H9 (cell line): ENCODE data around the gene ABCB11. TPM values are rescaled to one million over a fixed set of nuclear protein-coding genes. Genes with fewer than 3 reads are reported as not detected.

Source experiments
- DNase-seq: peaks from one replicate; pipeline ENCODE4 v3.0.0-alpha.2; 2017
- H2AFZ ChIP-seq: one replicate; pipeline ENCODE4 v1.6.1; 2013; ENCODE audit warnings: mild to moderate bottlenecking, low read length, control low read depth, moderate library complexity
- H2AK5ac ChIP-seq: 2 replicates; pipeline ENCODE4 v1.6.1; 2013; ENCODE audit warnings: low read length, control low read depth, mixed read lengths; ENCODE audit not compliant: insufficient read length
- H2BK120ac ChIP-seq: one replicate; pipeline ENCODE4 v1.6.1; 2013; ENCODE audit warnings: low read depth, mild to moderate bottlenecking, low read length, control low read depth, inconsistent platforms; ENCODE audit not compliant: poor library complexity, severe bottlenecking
- H2BK12ac ChIP-seq: 2 replicates; pipeline ENCODE4 v1.6.1; 2013; ENCODE audit warnings: low read length, control low read depth, mixed read lengths, low read depth; ENCODE audit not compliant: insufficient read length
- H2BK15ac ChIP-seq: 2 replicates; pipeline ENCODE4 v1.6.1; 2013; ENCODE audit warnings: low read depth, low read length, control low read depth
- H2BK20ac ChIP-seq: one replicate; pipeline ENCODE4 v1.6.1; 2013; ENCODE audit warnings: low read depth, mild to moderate bottlenecking, low read length, control low read depth, inconsistent platforms; ENCODE audit not compliant: poor library complexity, severe bottlenecking
- H2BK5ac ChIP-seq: 2 replicates; pipeline ENCODE4 v1.6.1; 2013; ENCODE audit warnings: low read length, control low read depth, mixed read lengths; ENCODE audit not compliant: insufficient read length
- H3K14ac ChIP-seq: 2 replicates; pipeline ENCODE4 v1.6.1; 2013; ENCODE audit warnings: low read length, control low read depth; ENCODE audit not compliant: insufficient read depth
- H3K18ac ChIP-seq: 2 replicates; pipeline ENCODE4 v1.6.1; 2013; ENCODE audit warnings: low read depth, mild to moderate bottlenecking, mixed read lengths, low read length, control low read depth; ENCODE audit not compliant: insufficient read length
- H3K23ac ChIP-seq: 2 replicates; pipeline ENCODE4 v1.6.1; 2013; ENCODE audit warnings: low read length, control low read depth, mixed read lengths, low read depth; ENCODE audit not compliant: insufficient read length
- H3K23me2 ChIP-seq: 2 replicates; pipeline ENCODE4 v1.6.1; 2013; ENCODE audit warnings: low read depth, mild to moderate bottlenecking, mixed read lengths, low read length, control low read depth; ENCODE audit not compliant: insufficient read length, poor library complexity, severe bottlenecking
- H3K27ac ChIP-seq: 2 replicates; pipeline ENCODE4 v1.5.1; 2013; ENCODE audit warnings: low read length, control low read depth, mixed read lengths, low read depth; ENCODE audit not compliant: insufficient read length
- H3K27me3 ChIP-seq: 2 replicates; pipeline ENCODE4 v1.6.1; 2013; ENCODE audit warnings: low read length, control low read depth, inconsistent platforms; ENCODE audit not compliant: insufficient read depth
- H3K4ac ChIP-seq: 2 replicates; pipeline ENCODE4 v1.6.1; 2013; ENCODE audit warnings: low read depth, mild to moderate bottlenecking, control low read depth, inconsistent platforms, low read length, moderate library complexity
- H3K4me1 ChIP-seq: 2 replicates; pipeline ENCODE4 v1.6.1; 2013; ENCODE audit warnings: low read length, control low read depth, inconsistent platforms; ENCODE audit not compliant: insufficient read depth
- H3K4me2 ChIP-seq: 2 replicates; pipeline ENCODE4 v1.6.1; 2013; ENCODE audit warnings: low read length, control low read depth, mixed read lengths; ENCODE audit not compliant: insufficient read length, insufficient read depth
- H3K56ac ChIP-seq: 2 replicates; pipeline ENCODE4 v1.6.1; 2013; ENCODE audit warnings: low read depth, mild to moderate bottlenecking, mixed read lengths, low read length, control low read depth; ENCODE audit not compliant: insufficient read length
- H3K79me1 ChIP-seq: 2 replicates; pipeline ENCODE4 v1.6.1; 2013; ENCODE audit warnings: low read depth, mild to moderate bottlenecking, moderate library complexity, low read length, control low read depth, inconsistent platforms; ENCODE audit not compliant: insufficient read depth, poor library complexity, severe bottlenecking
- H3K79me2 ChIP-seq: 2 replicates; pipeline ENCODE4 v1.6.1; 2013; ENCODE audit warnings: low read length, control low read depth, inconsistent platforms; ENCODE audit not compliant: insufficient read depth
- H3K9ac ChIP-seq: 2 replicates; pipeline ENCODE4 v1.6.1; 2013; ENCODE audit warnings: low read length, control low read depth, mixed read lengths; ENCODE audit not compliant: insufficient read length; ENCODE audit errors: extremely low read depth
- H3K9me3 ChIP-seq: one replicate; pipeline ENCODE4 v1.6.1; 2013; ENCODE audit warnings: low read depth, low read length, inconsistent platforms; ENCODE audit not compliant: control insufficient read depth
- H3T11ph ChIP-seq: one replicate; pipeline ENCODE4 v1.6.1; 2013; ENCODE audit warnings: mild to moderate bottlenecking, low read length, control low read depth, inconsistent platforms
- H4K20me1 ChIP-seq: one replicate; pipeline ENCODE4 v1.6.1; 2013; ENCODE audit not compliant: control insufficient read depth, insufficient read length, insufficient read depth
- H4K5ac ChIP-seq: 2 replicates; pipeline ENCODE4 v1.6.1; 2013; ENCODE audit warnings: low read depth, mild to moderate bottlenecking, mixed read lengths, low read length, control low read depth; ENCODE audit not compliant: insufficient read length
- H4K8ac ChIP-seq: replicated peaks from 2 replicates; pipeline ENCODE4 v1.6.1; 2013; ENCODE audit warnings: low read length, control low read depth, mixed read lengths, low read depth; ENCODE audit not compliant: insufficient read length
- H4K91ac ChIP-seq: 2 replicates; pipeline ENCODE4 v1.6.1; 2013; ENCODE audit warnings: low read depth, mild to moderate bottlenecking, moderate library complexity, mixed read lengths, low read length, control low read depth; ENCODE audit not compliant: insufficient read length
- H3K27ac Mint-ChIP-seq, 3 experiments: 2 replicates in 2 of 3; 3 replicates in 1 of 3; pipeline ENCODE4 v1.8.0; 2020 to 2021; ENCODE audit warnings: mixed read lengths in 3 of 3, mild to moderate bottlenecking in 1 of 3, moderate library complexity in 1 of 3
- H3K27me3 Mint-ChIP-seq: 2 replicates; pipeline ENCODE4 v1.8.0; 2021; ENCODE audit warnings: low read depth, mild to moderate bottlenecking, moderate library complexity, mixed read lengths
- H3K36me3 Mint-ChIP-seq, 3 experiments: 2 replicates in 2 of 3; 3 replicates in 1 of 3; pipeline ENCODE4 v1.8.0; 2020 to 2021; ENCODE audit warnings: low read depth in 3 of 3, mixed read lengths in 3 of 3; ENCODE audit not compliant: insufficient read depth in 1 of 3
- H3K4me1 Mint-ChIP-seq, 2 experiments: 2 replicates each; pipeline ENCODE4 v1.8.0; 2020; ENCODE audit warnings: mixed read lengths in 2 of 2
- H3K4me3 Mint-ChIP-seq, 2 experiments: 2 replicates in 1 of 2; 3 replicates in 1 of 2; pipeline ENCODE4 v1.8.0; 2020 to 2021; ENCODE audit warnings: mild to moderate bottlenecking in 2 of 2, mixed read lengths in 2 of 2, moderate library complexity in 1 of 2
- H3K9me3 Mint-ChIP-seq, 2 experiments: 2 replicates in 1 of 2; 3 replicates in 1 of 2; pipeline ENCODE4 v1.8.0; 2020; ENCODE audit warnings: mild to moderate bottlenecking in 2 of 2, mixed read lengths in 2 of 2, moderate library complexity in 1 of 2
- CTCF ChIP-seq: fragments of 200-600 bp; sonication (generic); conservative IDR thresholded peaks from 3 replicates; pipeline ENCODE4 v1.8.0; 2021; ENCODE audit warnings: antibody characterized with exemption, mild to moderate bottlenecking
- WGBS: extraction: QIAGEN DNeasy Blood & Tissue Kit; methylation state at CpG from one replicate; pipeline ENCODE4 v1.1.7; 2013; ENCODE audit warnings: missing lambda C conversion rate, low lambda C conversion rate, mixed read lengths; ENCODE audit not compliant: insufficient read length; ENCODE audit errors: extremely low coverage; 5-methylcytosine and 5-hydroxymethylcytosine counted together
- total RNA-seq: library from RNA; stranded (reverse); gene quantifications from 2 replicates; pipeline ENCODE4 v1.2.1, GENCODE V29; 2021

Gene ABCB11
- total RNA-seq, 1 experiment from 2014 or later, result not detected

DNA sequence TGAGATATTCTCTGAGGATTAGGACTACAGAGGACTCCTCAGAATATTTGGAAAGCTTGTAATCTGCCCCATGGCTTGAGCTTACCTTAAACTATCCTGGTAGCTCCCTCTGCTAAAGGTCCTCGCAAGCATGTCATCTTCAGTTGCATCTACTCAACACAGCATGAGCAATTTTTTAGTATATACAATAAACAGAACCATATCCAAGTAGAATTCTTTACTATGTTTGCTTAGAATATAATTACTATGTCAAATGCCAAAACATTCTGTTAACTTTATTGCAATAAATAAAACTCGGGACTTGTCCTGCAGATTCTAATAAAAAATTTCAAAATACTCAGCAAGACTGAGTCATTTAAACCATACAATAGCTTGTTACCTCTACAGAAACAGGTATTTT, 62.8 kb downstream of the ABCB11 start:
- Mint-ChIP-seq H3K4me1 (no peaks in the 10 kb centered on the region), H3K27me3 (no peaks in the 10 kb centered on the region; the same call in 1 of the 2 replicates), H3K9me3 (no peaks in the 10 kb centered on the region), H3K27ac (no peak overlapping the region), H3K36me3 (no peaks in the 10 kb centered on the region), H3K4me3 (no peak overlapping the region)
- Histone ChIP-seq H3K9ac (no peak overlapping the region), H3K56ac (no peak overlapping the region), H3K79me2 (no peaks in the 10 kb centered on the region), H3K4me2 (no peak overlapping the region), H2BK15ac (no peak overlapping the region), H4K8ac (no peak overlapping the region), H3T11ph (no peak overlapping the region), H3K18ac (no peak overlapping the region), H2BK120ac (no peak overlapping the region), H2BK5ac (no peak overlapping the region), H2BK12ac (no peak overlapping the region), H3K4me1 (no peaks in the 10 kb centered on the region; the same call in 1 of the 2 replicates), H3K14ac (no peak overlapping the region), H2AFZ (no peak overlapping the region), H3K23ac (no peak overlapping the region), H2BK20ac (no peak overlapping the region), H2AK5ac (no peak overlapping the region), H4K5ac (no peak overlapping the region), H4K20me1 (no peaks in the 10 kb centered on the region), H3K27ac (no peak overlapping the region), H3K27me3 (no peaks in the 10 kb centered on the region), H4K91ac (no peak overlapping the region), H3K4ac (no peak overlapping the region), H3K79me1 (no peaks in the 10 kb centered on the region), H3K23me2 (no peaks in the 10 kb centered on the region), H3K9me3 (no peaks in the 10 kb centered on the region)
- WGBS, result no CpG with 5 or more reads among the region's 2 CpGs
- DNase-seq, result no peak
- no peak for TF ChIP-seq CTCF
